GM10266 (cell line): Measurements from ENCODE around the gene DELE1.

Experiments used
- DNase-seq: peaks from one replicate; pipeline ENCODE4 v3.0.0; 2012; ENCODE audit errors: extremely low spot score
- TF ChIP-seq, protein P1 (sequence below): IDR thresholded peaks from 2 replicates; pipeline ENCODE4 v1.5.1; 2012; ENCODE audit warnings: mild to moderate bottlenecking, low read depth; ENCODE audit not compliant: control insufficient read depth, insufficient read depth; ENCODE audit errors: missing control alignments

Gene DELE1

DNA sequence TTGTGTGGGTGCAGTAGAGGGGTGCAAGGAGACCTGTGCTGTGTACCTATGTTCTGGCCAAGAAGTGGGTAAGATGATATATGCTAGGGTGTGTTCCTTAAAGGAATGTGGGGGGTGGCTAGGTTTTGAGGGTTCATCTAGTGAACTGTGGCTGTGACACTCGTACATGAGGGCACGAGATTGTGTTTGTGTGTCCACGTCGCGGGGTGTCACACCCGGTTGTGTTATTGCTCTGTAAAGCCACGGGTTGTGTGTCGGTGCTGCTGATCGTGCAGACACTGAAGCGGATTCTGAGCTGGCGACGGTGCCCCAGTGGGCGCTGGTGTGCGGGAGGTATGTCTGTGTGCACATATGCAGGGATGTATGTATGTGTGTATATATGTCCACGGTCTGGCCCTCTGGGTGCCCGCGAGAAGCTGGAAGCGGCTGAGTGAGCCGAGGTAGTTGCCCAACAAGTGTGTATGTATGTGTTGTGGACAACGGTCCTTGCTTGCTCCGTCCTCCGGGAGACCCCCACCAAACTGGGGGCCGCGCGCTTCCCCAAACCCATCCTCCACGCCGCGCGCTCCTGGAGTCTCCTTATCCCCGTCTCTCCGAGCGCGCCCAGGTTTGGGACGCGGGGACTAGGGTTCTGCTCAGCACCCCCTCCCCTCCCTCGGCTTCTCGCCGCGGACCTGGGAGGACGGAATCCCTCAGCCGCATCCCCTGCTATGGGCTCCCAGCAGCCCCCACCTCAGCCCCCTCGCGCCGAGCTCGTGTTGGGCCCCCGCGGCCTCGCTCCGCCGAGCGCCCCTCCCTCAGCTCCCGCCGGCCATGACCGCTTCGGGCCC is 46.1 kb upstream of the DELE1 start:
- TF ChIP-seq, protein P1, sequence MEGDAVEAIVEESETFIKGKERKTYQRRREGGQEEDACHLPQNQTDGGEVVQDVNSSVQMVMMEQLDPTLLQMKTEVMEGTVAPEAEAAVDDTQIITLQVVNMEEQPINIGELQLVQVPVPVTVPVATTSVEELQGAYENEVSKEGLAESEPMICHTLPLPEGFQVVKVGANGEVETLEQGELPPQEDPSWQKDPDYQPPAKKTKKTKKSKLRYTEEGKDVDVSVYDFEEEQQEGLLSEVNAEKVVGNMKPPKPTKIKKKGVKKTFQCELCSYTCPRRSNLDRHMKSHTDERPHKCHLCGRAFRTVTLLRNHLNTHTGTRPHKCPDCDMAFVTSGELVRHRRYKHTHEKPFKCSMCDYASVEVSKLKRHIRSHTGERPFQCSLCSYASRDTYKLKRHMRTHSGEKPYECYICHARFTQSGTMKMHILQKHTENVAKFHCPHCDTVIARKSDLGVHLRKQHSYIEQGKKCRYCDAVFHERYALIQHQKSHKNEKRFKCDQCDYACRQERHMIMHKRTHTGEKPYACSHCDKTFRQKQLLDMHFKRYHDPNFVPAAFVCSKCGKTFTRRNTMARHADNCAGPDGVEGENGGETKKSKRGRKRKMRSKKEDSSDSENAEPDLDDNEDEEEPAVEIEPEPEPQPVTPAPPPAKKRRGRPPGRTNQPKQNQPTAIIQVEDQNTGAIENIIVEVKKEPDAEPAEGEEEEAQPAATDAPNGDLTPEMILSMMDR = no peak
- no peak for DNase-seq

DNA sequence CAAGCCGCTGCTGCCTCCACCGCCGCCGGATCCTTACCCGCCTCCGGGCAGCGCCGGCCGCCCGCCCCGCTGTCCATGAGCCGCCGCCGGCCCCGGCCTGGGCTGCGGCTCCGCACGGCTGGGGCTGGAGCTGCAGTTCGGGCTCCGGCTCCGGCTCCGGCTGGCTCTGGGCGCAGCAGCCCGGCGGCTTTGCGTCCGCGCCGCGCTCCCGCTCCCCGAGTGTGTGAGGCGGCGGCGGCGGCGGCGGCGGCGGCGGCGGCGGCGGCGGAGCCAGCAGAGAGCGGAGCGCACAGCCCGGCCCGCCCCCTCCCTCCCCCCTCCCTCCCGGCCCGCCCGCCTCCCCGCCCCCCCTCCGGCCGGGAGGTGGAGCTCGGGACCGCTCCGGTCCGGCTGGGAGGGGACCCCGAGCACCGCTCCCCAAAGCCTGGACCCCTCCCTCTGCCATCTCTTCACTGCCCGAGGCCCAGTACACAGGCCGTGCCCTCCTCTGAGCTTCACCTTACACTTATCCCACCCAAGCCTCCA is 45.4 kb upstream of the DELE1 start, which contains the start of gene PCDH1:
Gene PCDH1, minus strand, starts transcription at position 225 of the 525 bp plus-strand sequence. Its CDS starts 148 bp downstream, at position 77.
- no peak for DNase-seq
- TF ChIP-seq, protein P1 = no peak

DNA sequence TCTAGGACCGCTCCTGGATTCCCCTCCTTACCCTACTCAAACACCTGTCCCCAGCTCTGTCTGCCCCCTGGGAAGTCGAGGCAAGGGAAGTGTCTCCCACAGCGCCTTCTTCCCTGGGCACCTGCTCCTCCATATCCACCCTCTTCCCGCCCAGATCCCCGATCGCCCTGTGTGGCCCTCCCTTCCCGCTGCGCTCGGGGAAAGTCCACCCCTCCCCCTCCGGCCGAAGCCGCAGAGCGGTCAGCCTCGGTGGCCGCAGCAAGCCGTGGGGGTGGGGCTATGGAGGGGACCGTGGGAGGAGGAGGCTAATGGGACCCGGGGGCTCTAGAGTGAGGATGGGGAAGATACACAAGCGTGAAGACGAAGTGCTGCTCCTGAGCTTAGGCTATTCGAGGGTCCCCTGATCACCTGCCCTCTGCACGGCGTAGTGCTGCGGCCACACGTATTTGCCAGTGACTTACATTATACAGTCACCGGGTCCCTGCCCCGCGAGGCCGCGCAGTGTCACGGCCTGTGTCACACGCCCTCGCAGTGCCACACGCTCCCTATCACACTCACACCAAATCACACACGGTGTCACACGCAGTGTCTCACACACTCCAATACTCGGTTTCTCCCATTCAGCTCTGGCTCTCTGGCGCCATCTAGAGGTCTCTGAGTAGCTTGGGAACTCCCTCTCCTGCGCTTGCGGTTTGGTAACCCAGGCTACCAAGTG is 44.8 kb upstream of the DELE1 start:
- peak; percentile 88 for DNase-seq
- TF ChIP-seq, protein P1 = peak; percentile 98

DNA sequence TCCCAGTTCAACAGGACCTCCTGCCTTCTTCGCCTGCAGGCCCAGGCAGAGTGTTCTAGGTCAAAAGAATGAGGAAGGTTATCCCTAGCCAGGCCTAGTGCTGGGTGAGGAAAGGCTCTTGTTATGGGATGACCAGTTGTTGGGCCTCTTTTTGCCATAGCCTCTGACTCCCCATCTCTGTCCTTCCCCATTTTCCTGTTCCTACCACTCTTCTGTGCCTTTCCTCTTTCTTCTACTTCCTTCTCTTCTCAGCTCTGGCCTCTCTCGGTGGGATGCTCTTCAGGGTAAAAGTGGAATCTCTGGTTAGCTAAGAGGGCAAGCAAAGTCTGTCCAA is 44.3 kb upstream of the DELE1 start:
- no peak for DNase-seq
- TF ChIP-seq, protein P1 = no peak

DNA sequence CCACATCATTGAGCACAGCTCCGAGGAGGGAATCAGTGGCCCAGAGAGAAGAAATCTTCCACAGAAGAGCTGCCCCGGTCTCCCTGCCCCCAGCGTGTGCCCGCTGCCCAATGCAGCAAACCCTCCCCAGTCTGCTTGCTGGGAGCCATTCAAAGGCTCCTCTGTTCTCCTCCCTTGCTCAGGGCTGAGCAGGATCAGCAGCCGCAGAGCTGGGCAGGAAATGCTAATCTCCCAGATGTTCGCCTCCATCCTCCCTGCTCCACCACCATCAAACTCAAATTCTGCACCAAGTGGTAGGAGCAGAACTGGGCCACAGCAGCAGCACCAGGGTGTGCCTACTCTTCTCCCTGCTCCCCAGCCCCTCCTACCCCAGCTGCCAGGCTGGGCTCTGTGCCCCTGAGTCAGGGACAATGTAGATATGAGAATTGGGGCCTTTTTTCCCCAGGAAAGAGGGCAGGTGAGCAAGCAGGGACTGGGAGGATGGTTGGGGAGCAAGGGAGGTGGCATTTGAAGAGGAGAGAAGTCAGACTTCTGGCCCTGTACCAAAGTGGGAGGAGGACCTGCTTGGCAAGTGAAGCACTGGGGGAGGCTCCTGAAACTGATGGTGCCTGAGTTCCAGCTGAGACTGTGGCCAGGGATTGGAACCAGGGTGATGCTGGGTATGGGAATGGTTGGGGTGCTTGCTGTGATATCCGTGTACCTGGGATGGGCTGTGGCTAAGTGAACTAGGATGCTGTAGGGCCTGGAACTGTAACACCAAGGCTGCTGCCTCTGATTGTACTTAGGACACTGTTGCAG is 43.5 kb upstream of the DELE1 start:
- TF ChIP-seq, protein P1 = no peak
- DNase-seq = no peak

DNA sequence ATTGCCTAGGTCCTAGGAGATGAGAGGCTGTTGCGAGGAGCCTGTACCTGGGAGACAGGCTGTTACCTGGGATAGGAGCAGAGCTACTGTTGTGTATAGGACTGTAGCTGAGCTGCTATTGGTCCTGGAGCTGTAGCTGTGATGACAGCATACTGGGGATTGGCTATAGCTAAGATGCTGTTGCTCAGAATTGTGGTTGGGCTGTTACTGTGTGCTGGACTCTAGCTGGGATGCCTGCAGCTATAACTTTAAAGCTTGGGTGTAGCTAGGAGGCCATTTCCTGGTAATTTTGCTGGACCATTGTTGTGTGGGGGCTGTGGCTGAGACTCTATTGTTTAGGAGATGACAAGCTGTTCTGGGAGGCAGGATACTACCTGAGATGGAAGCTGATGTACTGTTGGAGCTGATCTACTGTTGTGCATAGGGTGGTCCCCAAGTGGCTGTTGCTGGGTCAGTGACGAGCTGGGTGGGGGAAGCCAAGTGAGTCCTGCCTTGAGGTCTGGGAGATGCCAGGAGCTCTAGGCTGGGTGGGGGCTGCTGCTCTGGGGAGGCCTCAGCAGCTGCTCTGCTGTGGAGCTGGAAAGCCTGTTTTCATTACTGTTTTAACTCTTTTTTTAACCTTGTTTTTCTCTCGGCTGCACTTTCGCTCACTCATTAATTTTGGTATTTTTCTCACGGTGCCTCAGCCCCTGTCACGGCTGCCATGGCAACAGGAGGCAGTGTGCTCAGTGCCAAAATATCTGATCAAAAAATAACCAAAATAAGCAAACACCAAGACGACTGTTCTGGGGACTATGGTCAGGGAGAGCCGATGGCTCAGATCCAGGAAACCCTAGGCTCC is 42.5 kb upstream of the DELE1 start:
- TF ChIP-seq, protein P1 = no peak
- DNase-seq = no peak
